ENCODE data around the gene NANOS3.

DNA sequence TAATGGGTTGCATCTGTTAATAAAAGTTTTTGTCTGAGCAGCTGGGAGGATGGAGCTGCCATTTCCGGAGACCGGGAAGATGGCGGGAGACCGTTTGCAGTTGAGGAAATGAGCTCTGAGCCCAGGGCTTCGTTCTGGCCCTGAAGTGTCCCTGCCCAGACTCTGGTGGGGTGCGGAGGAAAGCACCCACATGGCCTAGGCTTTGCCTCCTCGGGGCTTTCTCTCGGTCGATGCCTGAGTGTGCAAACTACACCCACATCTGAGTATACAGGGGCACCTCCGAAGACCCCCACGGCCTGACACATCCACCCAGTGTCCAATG, 15.6 kb upstream of the NANOS3 start:
- TF ChIP-seq POLR2A (IDR thresholded peaks at IDR 0.05) (no peak), CTCF (IDR thresholded peaks at IDR 0.05) (no peak), EP300 (IDR thresholded peaks at IDR 0.05; ENCODE audit: low read depth) (no peak)

Data from transverse colon (tissue), 3 donors.